Measurements from ENCODE around the gene CCR5. TPM values are rescaled to one million over a fixed set of nuclear protein-coding genes. Genes with fewer than 3 reads are reported as not detected.

CCR5 gene
- total RNA-seq, 1 donor from 2014 or later: 0.22 TPM

GRCh38 chr3:46378426-46378942 lies 7.7 kb downstream of the CCR5 start:
- peak; percentile 79 for TF ChIP-seq CTCF (conservative IDR thresholded peaks at IDR 0.05)
- Mint-ChIP-seq H3K27ac (no peak overlapping the region), H3K36me3 (no peaks in the 10 kb centered on the region), H3K9me3 (no peaks in the 10 kb centered on the region), H3K4me1 (ENCODE audit: unreplicated experiment) (peaks cover 8% of the 10 kb centered on the region), H3K27me3 (peaks cover 30% of the 10 kb centered on the region), H3K4me3 (no peak overlapping the region)
- no peak for DNase-seq (ENCODE audit: extremely low spot score, unreplicated experiment)

GRCh38 chr3:46380471-46381221 lies 9.9 kb downstream of the CCR5 start:
- no peaks in the 10 kb centered on the region for H3K9me3 Mint-ChIP-seq
- H3K36me3 Mint-ChIP-seq: no peaks in the 10 kb centered on the region
- H3K27ac Mint-ChIP-seq: no peak overlapping the region
- H3K4me1 Mint-ChIP-seq (ENCODE audit: unreplicated experiment): peaks cover 8% of the 10 kb centered on the region
- H3K27me3 Mint-ChIP-seq: peaks cover 15% of the 10 kb centered on the region
- H3K4me3 Mint-ChIP-seq: no peak overlapping the region
- DNase-seq (ENCODE audit: extremely low spot score, unreplicated experiment): no peak
- no peak for TF ChIP-seq CTCF (conservative IDR thresholded peaks at IDR 0.05)

DNA sequence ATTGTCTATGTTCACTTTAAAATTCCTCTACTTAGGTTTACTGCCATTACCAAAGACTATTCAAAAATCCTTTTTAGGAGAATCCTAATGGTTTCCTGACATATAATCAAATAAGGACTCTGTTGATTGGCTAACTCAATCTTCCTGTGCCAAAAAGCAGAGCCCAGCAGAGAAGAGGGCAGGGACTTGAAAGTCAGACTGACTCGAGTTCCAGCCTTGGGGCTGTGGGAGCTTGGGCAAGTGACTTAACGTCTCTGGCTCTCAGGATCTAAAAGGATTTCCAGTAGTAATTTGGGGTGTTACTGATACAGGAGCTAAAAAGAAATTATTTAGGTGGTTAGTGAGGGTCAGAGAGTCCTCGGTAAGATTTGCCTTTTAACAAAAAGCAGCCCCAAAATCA lies 10.9 kb downstream of the CCR5 start:
- Mint-ChIP-seq H3K36me3 (no peaks in the 10 kb centered on the region), H3K27me3 (peaks cover 12% of the 10 kb centered on the region), H3K4me3 (no peak overlapping the region), H3K9me3 (no peaks in the 10 kb centered on the region), H3K27ac (no peak overlapping the region), H3K4me1 (ENCODE audit: unreplicated experiment) (peaks cover 13% of the 10 kb centered on the region)
- DNase-seq (ENCODE audit: extremely low spot score, unreplicated experiment): no peak
- no peak for TF ChIP-seq CTCF (conservative IDR thresholded peaks at IDR 0.05)

DNA sequence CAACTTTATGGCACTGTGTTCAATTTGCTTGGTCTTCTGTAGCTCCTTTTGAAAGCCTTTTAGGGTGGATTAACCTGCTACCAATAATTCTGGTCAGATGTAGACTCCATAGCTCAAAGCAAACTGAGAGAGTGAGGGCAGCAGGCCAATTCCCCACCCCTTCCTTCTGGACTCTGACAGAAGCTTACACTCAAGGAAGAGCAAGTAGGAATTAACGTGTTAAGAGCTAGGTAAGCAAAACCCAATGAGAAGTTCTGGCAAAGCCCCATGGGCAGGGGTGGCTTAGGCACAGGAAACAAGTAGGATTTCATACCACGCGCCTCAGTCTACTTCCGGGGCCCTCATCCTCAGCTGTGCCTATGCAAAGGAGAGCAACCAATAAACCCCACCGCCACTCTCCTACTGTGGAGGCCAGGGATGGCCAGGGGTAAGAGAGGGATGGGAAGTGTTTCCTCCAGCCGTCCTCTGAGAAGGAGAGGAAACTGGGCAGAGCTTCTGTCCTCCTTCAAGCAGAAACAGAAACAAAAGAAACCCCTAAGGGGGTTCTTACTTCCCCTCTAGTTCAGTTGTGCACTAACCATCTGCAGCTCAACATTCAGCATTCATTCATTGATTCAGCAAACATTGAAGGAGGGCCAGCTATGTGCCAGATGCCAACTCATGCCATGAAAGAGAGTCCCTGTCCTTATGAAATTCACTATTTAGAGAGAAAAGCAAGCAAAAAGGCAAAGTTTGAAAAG lies 12.6 kb downstream of the CCR5 start:
- Mint-ChIP-seq H3K27ac (no peak overlapping the region), H3K36me3 (no peaks in the 10 kb centered on the region), H3K9me3 (no peaks in the 10 kb centered on the region), H3K4me3 (no peak overlapping the region), H3K27me3 (peaks cover 9% of the 10 kb centered on the region), H3K4me1 (ENCODE audit: unreplicated experiment) (peaks cover 10% of the 10 kb centered on the region)
- no peak for DNase-seq (ENCODE audit: extremely low spot score, unreplicated experiment)
- TF ChIP-seq CTCF (conservative IDR thresholded peaks at IDR 0.05): no peak

GRCh38 chr3:46383951-46384330 lies 13.2 kb downstream of the CCR5 start:
- H3K27ac Mint-ChIP-seq: no peak overlapping the region
- peaks cover 8% of the 10 kb centered on the region for H3K27me3 Mint-ChIP-seq
- no peaks in the 10 kb centered on the region for H3K9me3 Mint-ChIP-seq
- H3K4me3 Mint-ChIP-seq: no peak overlapping the region
- H3K36me3 Mint-ChIP-seq: no peaks in the 10 kb centered on the region
- DNase-seq (ENCODE audit: extremely low spot score, unreplicated experiment): no peak
- TF ChIP-seq CTCF (conservative IDR thresholded peaks at IDR 0.05): no peak
- peaks cover 9% of the 10 kb centered on the region for H3K4me1 Mint-ChIP-seq (ENCODE audit: unreplicated experiment)

Measured in type B pancreatic cell (in vitro differentiated cells).